ENCODE results near the gene KCNC1.

- TF ChIP-seq EP300 (IDR thresholded peaks at IDR 0.05; ENCODE audit: low read depth) = no peak
- no peak for TF ChIP-seq CTCF (IDR thresholded peaks at IDR 0.05)
- TF ChIP-seq POLR2AphosphoS5 (IDR thresholded peaks at IDR 0.05) = no peak
Measured at GRCh38 chr11:17722000-17722643, 12.5 kb upstream of the KCNC1 start.
